ELR (cell line): ENCODE measurements around the gene CREB3L2.
A peak's percentile ranks its signal among the peaks of the same experiment; 100 is the strongest.
"Not testable (repeated sequence)": the region's sequence is repeated elsewhere in the genome, so short reads cannot be mapped to it uniquely, and the experiment has no call there.

Source experiments
- DNase-seq: peaks from one replicate; pipeline ENCODE4 v3.0.0-alpha.2; 2015; ENCODE audit warnings: low read depth

CREB3L2 gene

GRCh38 chr7:137987968-137988367 is 13.9 kb downstream of the CREB3L2 start:
- no peak for DNase-seq

- no peak for DNase-seq
Observed at GRCh38 chr7:137987563-137987962, 14.3 kb downstream of the CREB3L2 start.

- DNase-seq = no peak
Observed at GRCh38 chr7:137987018-137987349, 14.9 kb downstream of the CREB3L2 start.

GRCh38 chr7:137986252-137987017 is 15.5 kb downstream of the CREB3L2 start:
- peak; percentile 68 for DNase-seq

- DNase-seq = no peak
Observed at GRCh38 chr7:137985897-137986251, 16.0 kb downstream of the CREB3L2 start.

- DNase-seq = no peak
Observed at GRCh38 chr7:137985253-137985896, 16.5 kb downstream of the CREB3L2 start.

GRCh38 chr7:137984181-137985041 is 17.5 kb downstream of the CREB3L2 start:
- DNase-seq = no peak

GRCh38 chr7:137983323-137984008 is 18.4 kb downstream of the CREB3L2 start:
- no peak for DNase-seq

- DNase-seq = not testable (repeated sequence)
Observed at GRCh38 chr7:137982394-137982793, 19.5 kb downstream of the CREB3L2 start.

- DNase-seq = no peak
Observed at GRCh38 chr7:137981668-137982067, 20.2 kb downstream of the CREB3L2 start.

- peak; percentile 48 for DNase-seq
Observed at GRCh38 chr7:137981175-137981574, 20.7 kb downstream of the CREB3L2 start.

- DNase-seq = no peak
Observed at GRCh38 chr7:137980308-137980707, 21.6 kb downstream of the CREB3L2 start.

- peak; percentile 98 for DNase-seq
Observed at GRCh38 chr7:137978464-137979237, 23.2 kb downstream of the CREB3L2 start.

- peak; percentile 67 for DNase-seq
Observed at GRCh38 chr7:137977173-137977572, 24.7 kb downstream of the CREB3L2 start.

- DNase-seq = no peak
Observed at GRCh38 chr7:137976696-137977095, 25.2 kb downstream of the CREB3L2 start.

GRCh38 chr7:137976232-137976631 is 25.7 kb downstream of the CREB3L2 start:
- no peak for DNase-seq

GRCh38 chr7:137975768-137976167 is 26.1 kb downstream of the CREB3L2 start:
- DNase-seq = no peak

GRCh38 chr7:137975221-137975620 is 26.7 kb downstream of the CREB3L2 start:
- peak; percentile 57 for DNase-seq

GRCh38 chr7:137974766-137975165 is 27.1 kb downstream of the CREB3L2 start:
- DNase-seq = no peak

- peak; percentile 84 for DNase-seq
Observed at GRCh38 chr7:137970253-137970975, 31.5 kb downstream of the CREB3L2 start.

GRCh38 chr7:137969828-137970227 is 32.1 kb downstream of the CREB3L2 start:
- no peak for DNase-seq
